Measurements from ENCODE around the gene SETD1A. TPM values are rescaled to one million over a fixed set of nuclear protein-coding genes. Genes with fewer than 3 reads are reported as not detected.
A peak's percentile ranks its signal among the peaks of the same experiment; 100 is the strongest.

Gene SETD1A
- total and polyA plus RNA-seq, 7 experiments from 2014 or later: 1.3 to 47.2 (median 32.9) TPM

DNA sequence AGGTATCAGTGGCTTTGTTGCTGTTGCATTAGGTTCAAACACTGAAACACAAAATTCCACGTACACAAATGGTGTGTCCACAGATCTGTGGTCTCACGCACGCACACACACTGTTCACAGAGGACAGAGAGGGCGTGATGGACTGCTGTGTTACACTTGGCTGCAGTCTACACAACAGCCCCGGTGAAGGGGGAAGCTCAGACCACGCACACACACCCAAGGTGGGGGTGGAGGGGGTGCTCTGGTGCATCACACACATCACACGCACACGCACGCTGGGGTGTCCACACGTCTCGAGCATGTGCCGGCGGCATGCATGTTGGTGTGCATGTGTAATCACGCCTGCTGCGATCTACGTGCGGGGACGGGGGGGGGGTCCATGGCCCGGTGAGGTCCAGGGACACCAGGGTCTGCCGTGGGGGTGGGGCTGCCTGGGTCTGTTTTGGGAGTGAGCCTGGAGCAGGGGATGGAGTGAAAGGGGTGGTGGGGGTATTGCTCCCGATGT lies 34.8 kb downstream of the SETD1A start:
- H3K36me3 ChIP-seq (ENCODE audit: control insufficient read depth in 2 of 3, insufficient read depth in 3 of 3, low read length in 3 of 3): no peaks in the 10 kb centered on the region
- POLR2A ChIA-PET: no interaction called here
- H3K27ac ChIP-seq (ENCODE audit: low read depth, low read length): no peak overlapping the region
- H3K27ac Mint-ChIP-seq: no peak overlapping the region
- H3K36me3 Mint-ChIP-seq: no peaks in the 10 kb centered on the region
- H3K4me3 ChIP-seq (ENCODE audit: low read length): no peak overlapping the region
- DNase-seq (no peak), ATAC-seq (no peak)
- intact Hi-C loops (cut with micrococcal nuclease): no loop called here
- H3K4me1 Mint-ChIP-seq: peaks cover 0 to 9% (median 4%) of the 10 kb centered on the region in 7 donors
- no peak overlapping the region for H3K4me3 Mint-ChIP-seq
- no peaks in the 10 kb centered on the region for H3K9me3 Mint-ChIP-seq
- no peaks in the 10 kb centered on the region for H3K9me3 ChIP-seq (ENCODE audit: control insufficient read depth in 2 of 3, low read length in 3 of 3)
- H3K4me1 ChIP-seq (ENCODE audit: control insufficient read depth in 2 of 2, insufficient read depth in 2 of 2, low read length in 2 of 2): peaks cover 5 to 7% of the 10 kb centered on the region in 2 donors
- H3K27me3 ChIP-seq (ENCODE audit: control insufficient read depth in 2 of 2, insufficient read depth in 2 of 2, low read length in 2 of 2): no peaks in the 10 kb centered on the region
- H3K27me3 Mint-ChIP-seq: no peaks in the 10 kb centered on the region
- CTCF ChIA-PET: no interaction called here

GRCh38 chr16:30992931-30993816 lies 35.6 kb downstream of the SETD1A start:
- DNase-seq (no peak), ATAC-seq (no peak)
- H3K9me3 ChIP-seq (ENCODE audit: control insufficient read depth in 2 of 3, low read length in 3 of 3): no peaks in the 10 kb centered on the region
- Mint-ChIP-seq H3K4me1 (peaks cover 0 to 9% (median 6%) of the 10 kb centered on the region in 7 donors), H3K4me3 (no peak overlapping the region), H3K36me3 (no peaks in the 10 kb centered on the region), H3K27ac (no peak overlapping the region), H3K27me3 (no peaks in the 10 kb centered on the region), H3K9me3 (no peaks in the 10 kb centered on the region)
- H3K27me3 ChIP-seq (ENCODE audit: control insufficient read depth in 2 of 2, insufficient read depth in 2 of 2, low read length in 2 of 2): no peaks in the 10 kb centered on the region
- H3K27ac ChIP-seq (ENCODE audit: low read depth, low read length): no peak overlapping the region
- ChIA-PET POLR2A (interaction anchor here (1.2 kb wide), 1 partner anchor 75 kb away, joined by 4 read pairs; no protein-coding TSS in a partner anchor), CTCF (interaction anchor here (0.6 to 0.7 kb wide), 2 partner anchors 11 to 75 kb away, joined by 3 read pairs; no protein-coding TSS in a partner anchor)
- no peaks in the 10 kb centered on the region for H3K36me3 ChIP-seq (ENCODE audit: control insufficient read depth in 2 of 3, insufficient read depth in 3 of 3, low read length in 3 of 3)
- H3K4me1 ChIP-seq (ENCODE audit: control insufficient read depth in 2 of 2, insufficient read depth in 2 of 2, low read length in 2 of 2): peaks cover 5 to 11% of the 10 kb centered on the region in 2 donors
- intact Hi-C loops (cut with micrococcal nuclease): no loop called here
- no peak overlapping the region for H3K4me3 ChIP-seq (ENCODE audit: low read length)

DNA sequence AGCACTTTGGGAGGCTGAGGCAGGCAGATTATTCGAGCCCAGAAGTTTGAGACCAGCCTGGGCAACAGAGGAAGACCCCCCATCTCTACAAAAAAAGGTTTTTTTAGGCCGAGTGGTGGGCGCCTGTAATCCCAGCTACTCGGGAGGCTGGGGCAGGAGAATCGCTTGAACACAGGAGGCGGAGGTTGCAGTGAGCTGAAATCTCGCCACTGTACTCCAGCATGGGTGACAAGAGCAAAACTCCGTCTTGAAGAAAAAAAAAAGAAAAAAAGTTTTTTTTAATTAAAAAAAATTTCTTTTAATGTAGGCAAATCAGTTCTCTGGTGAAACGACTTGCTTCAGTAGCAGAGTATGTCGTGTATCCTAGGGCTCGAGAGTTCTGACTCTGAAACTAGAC lies 38.4 kb downstream of the SETD1A start:
- H3K27me3 Mint-ChIP-seq: peaks cover 0 to 3% (median 0%) of the 10 kb centered on the region in 5 donors
- Histone ChIP-seq H3K4me1 (ENCODE audit: control insufficient read depth in 2 of 2, insufficient read depth in 2 of 2, low read length in 2 of 2) (peaks cover 5 to 11% of the 10 kb centered on the region in 2 donors), H3K27ac (ENCODE audit: low read depth, low read length) (no peak overlapping the region), H3K36me3 (ENCODE audit: control insufficient read depth in 2 of 3, insufficient read depth in 3 of 3, low read length in 3 of 3) (no peaks in the 10 kb centered on the region), H3K4me3 (ENCODE audit: low read length) (no peak overlapping the region), H3K27me3 (ENCODE audit: control insufficient read depth in 2 of 2, insufficient read depth in 2 of 2, low read length in 2 of 2) (no peaks in the 10 kb centered on the region), H3K9me3 (ENCODE audit: control insufficient read depth in 2 of 3, low read length in 3 of 3) (no peaks in the 10 kb centered on the region)
- no peak for ATAC-seq
- H3K27ac Mint-ChIP-seq: peak overlapping the region in 6 of 9 donors; percentile 7 to 91 (median 58)
- peak overlapping the region; percentile 44 to 71 (median 60) for H3K4me3 Mint-ChIP-seq
- no peaks in the 10 kb centered on the region for H3K36me3 Mint-ChIP-seq
- intact Hi-C loops (cut with micrococcal nuclease): loop anchor here (2.0 to 5.0 kb wide), 2 partner anchors 39 to 79 kb away; partner anchors contain the start of genes SETD1A (in 1 of the 2), ZNF646 (in 1 of the 2) and ZNF668 (in 1 of the 2)
- ChIA-PET POLR2A (interaction anchor here (0.7 kb wide), 1 partner anchor 478 kb away, joined by 3 read pairs; no protein-coding TSS in a partner anchor), CTCF (no interaction called here)
- H3K4me1 Mint-ChIP-seq: peaks cover 0 to 9% (median 6%) of the 10 kb centered on the region in 7 donors
- no peak for DNase-seq
- no peaks in the 10 kb centered on the region for H3K9me3 Mint-ChIP-seq

DNA sequence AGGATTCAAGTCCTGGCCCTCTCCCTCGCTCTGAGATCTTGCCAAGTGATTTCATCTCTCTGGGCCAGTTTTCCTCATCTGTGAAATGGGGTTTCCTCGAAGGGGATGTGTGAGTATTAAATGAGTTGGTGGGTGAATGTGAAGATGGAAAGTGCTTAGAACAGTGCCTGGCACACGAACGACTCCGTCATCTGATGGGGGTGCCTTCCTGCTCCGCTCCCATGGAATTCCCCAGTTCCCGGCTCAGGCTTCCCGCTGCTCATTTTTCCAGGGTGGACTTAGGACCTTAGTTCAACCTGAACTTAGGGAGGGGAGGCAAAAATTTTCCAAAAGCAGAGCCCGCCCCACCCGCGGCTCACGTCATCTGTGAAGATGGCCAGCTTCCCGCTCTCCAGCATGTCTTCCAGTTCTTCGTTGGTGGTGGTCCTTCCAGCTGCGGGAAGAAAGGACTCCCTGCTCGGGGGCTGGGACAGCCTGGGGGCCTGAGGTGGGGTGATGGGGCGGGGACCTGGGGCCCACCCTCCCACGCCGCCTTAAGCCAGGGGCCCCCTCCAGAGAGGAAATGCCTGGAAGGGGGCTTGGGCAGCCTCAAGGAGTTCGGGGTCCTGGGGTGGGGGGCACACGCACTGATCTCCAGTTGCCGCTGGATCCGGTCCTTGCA lies 38.9 kb downstream of the SETD1A start:
- ATAC-seq (no peak), DNase-seq (no peak)
- Mint-ChIP-seq H3K27ac (peak overlapping the region; percentile 52 to 91 (median 70)), H3K4me3 (peak overlapping the region; percentile 66 to 90 (median 82)), H3K4me1 (peaks cover 0 to 9% (median 6%) of the 10 kb centered on the region in 7 donors), H3K36me3 (no peaks in the 10 kb centered on the region), H3K9me3 (no peaks in the 10 kb centered on the region), H3K27me3 (peaks cover 0 to 3% (median 0%) of the 10 kb centered on the region in 5 donors)
- Histone ChIP-seq H3K27me3 (ENCODE audit: control insufficient read depth in 2 of 2, insufficient read depth in 2 of 2, low read length in 2 of 2) (no peaks in the 10 kb centered on the region), H3K36me3 (ENCODE audit: control insufficient read depth in 2 of 3, insufficient read depth in 3 of 3, low read length in 3 of 3) (no peaks in the 10 kb centered on the region), H3K9me3 (ENCODE audit: control insufficient read depth in 2 of 3, low read length in 3 of 3) (no peaks in the 10 kb centered on the region), H3K27ac (ENCODE audit: low read depth, low read length) (peak overlapping the region; percentile 61), H3K4me1 (ENCODE audit: control insufficient read depth in 2 of 2, insufficient read depth in 2 of 2, low read length in 2 of 2) (peaks cover 5 to 11% of the 10 kb centered on the region in 2 donors), H3K4me3 (ENCODE audit: low read length) (peak overlapping the region; percentile 78)
- CTCF ChIA-PET: interaction anchor here (1.2 kb wide), 1 partner anchor 13 kb away, joined by 3 read pairs; no protein-coding TSS in a partner anchor
- POLR2A ChIA-PET: interaction anchor here (0.7 kb wide), 1 partner anchor 478 kb away, joined by 3 read pairs; no protein-coding TSS in a partner anchor
- intact Hi-C loops (cut with micrococcal nuclease): loop anchor here (2.0 to 5.0 kb wide), 2 partner anchors 39 to 78 kb away; partner anchors contain the start of genes SETD1A (in 1 of the 2), ZNF646 (in 1 of the 2) and ZNF668 (in 1 of the 2)

DNA sequence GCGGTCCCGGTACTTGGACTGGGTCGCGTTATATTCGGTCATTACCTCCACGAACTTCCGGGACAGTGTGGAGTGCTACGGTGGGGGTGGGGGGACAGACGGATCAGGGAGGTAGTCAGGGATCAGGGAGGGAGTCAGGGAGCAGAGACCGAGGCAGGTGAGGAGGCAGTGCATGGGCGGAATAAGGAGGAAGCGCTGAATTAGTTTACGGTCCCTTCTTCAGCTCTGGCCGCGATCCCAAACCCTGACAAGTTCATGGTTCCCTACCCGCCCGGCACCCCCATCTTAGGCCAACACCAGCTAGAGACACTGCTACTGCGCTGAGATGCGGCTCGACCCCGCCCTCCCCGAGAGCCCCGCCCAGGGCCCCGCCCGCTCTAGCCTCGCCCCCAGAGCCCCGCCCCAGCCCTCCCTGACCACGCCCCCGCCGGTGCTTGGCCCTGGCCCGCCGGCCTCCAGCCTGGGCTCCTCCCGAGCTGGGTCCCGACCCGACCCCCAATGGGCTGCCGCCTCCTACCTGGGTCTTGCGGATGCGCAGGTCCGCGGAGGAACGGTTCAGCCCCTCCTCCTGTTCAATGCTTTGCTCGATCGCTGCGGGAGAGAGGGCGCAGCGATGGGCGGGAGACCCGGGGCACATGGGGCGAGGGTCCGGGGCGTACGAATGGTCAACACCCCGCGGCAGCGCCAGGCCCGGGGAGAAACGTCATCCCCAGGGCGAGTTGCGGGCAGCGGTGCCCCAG lies 39.6 kb downstream of the SETD1A start:
- POLR2A ChIA-PET: interaction anchor here (0.5 kb wide), 1 partner anchor 57 kb away, joined by 6 read pairs; no protein-coding TSS in a partner anchor
- H3K36me3 ChIP-seq (ENCODE audit: control insufficient read depth in 2 of 3, insufficient read depth in 3 of 3, low read length in 3 of 3): no peaks in the 10 kb centered on the region
- peak; percentile 45 to 80 (median 66) for DNase-seq
- Mint-ChIP-seq H3K27ac (peak overlapping the region in 7 of 9 donors; percentile 58 to 87 (median 74)), H3K36me3 (no peaks in the 10 kb centered on the region), H3K4me3 (peak overlapping the region; percentile 66 to 90 (median 82)), H3K27me3 (peaks cover 0 to 3% (median 0%) of the 10 kb centered on the region in 5 donors), H3K9me3 (no peaks in the 10 kb centered on the region), H3K4me1 (peaks cover 0 to 9% (median 6%) of the 10 kb centered on the region in 7 donors)
- H3K4me3 ChIP-seq (ENCODE audit: low read length): peak overlapping the region; percentile 78
- ATAC-seq: peak; percentile 99
- CTCF ChIA-PET: interaction anchor here (1.2 kb wide), 1 partner anchor 14 kb away, joined by 3 read pairs; no protein-coding TSS in a partner anchor
- intact Hi-C loops (cut with micrococcal nuclease): loop anchor here (1.0 to 5.0 kb wide), 8 partner anchors 13 to 462 kb away; partner anchors contain the start of genes SETD1A (in 2 of the 2), STX4 (in 2 of the 2), ZNF646 (in 2 of the 2) and ZNF668 (in 2 of the 2)
- no peaks in the 10 kb centered on the region for H3K27me3 ChIP-seq (ENCODE audit: control insufficient read depth in 2 of 2, insufficient read depth in 2 of 2, low read length in 2 of 2)
- peak overlapping the region; percentile 61 for H3K27ac ChIP-seq (ENCODE audit: low read depth, low read length)
- H3K9me3 ChIP-seq (ENCODE audit: control insufficient read depth in 2 of 3, low read length in 3 of 3): no peaks in the 10 kb centered on the region
- peaks cover 5 to 11% of the 10 kb centered on the region in 2 donors for H3K4me1 ChIP-seq (ENCODE audit: control insufficient read depth in 2 of 2, insufficient read depth in 2 of 2, low read length in 2 of 2)
